Karpas-422 (cell line): Measurements from ENCODE around the gene NCAM2. TPM values are rescaled to one million over a fixed set of nuclear protein-coding genes. Genes with fewer than 3 reads are reported as not detected.
"Not testable (repeated sequence)": the region's sequence is repeated elsewhere in the genome, so short reads cannot be mapped to it uniquely, and the experiment has no call there.

Experiments
- DNase-seq: peaks from one replicate; pipeline ENCODE4 v3.0.0-alpha.2; 2015
- H2AFZ ChIP-seq: fragments of 200-600 bp; sonication (generic); 2 replicates; pipeline ENCODE4 v1.6.1; 2014; ENCODE audit warnings: antibody characterized with exemption, low read length, mixed read lengths
- H3K27ac ChIP-seq: fragments of 200-600 bp; sonication (generic); 2 replicates; pipeline ENCODE4 v1.5.1; 2014; ENCODE audit warnings: mild to moderate bottlenecking, low read length, moderate library complexity
- H3K27me3 ChIP-seq: fragments of 200-600 bp; sonication (generic); 2 replicates; pipeline ENCODE4 v1.6.1; 2014; ENCODE audit warnings: low read length, mixed read lengths
- H3K36me3 ChIP-seq: fragments of 200-600 bp; sonication (generic); 2 replicates; pipeline ENCODE4 v1.6.1; 2014; ENCODE audit warnings: low read length, mixed read lengths; ENCODE audit not compliant: insufficient read depth
- H3K4me1 ChIP-seq: fragments of 200-600 bp; sonication (generic); 2 replicates; pipeline ENCODE4 v1.6.1; 2014; ENCODE audit warnings: mild to moderate bottlenecking, low read length, mixed read lengths
- H3K4me2 ChIP-seq: fragments of 200-600 bp; sonication (generic); 2 replicates; pipeline ENCODE4 v1.6.1; 2014; ENCODE audit warnings: low read length, low read depth, mild to moderate bottlenecking; ENCODE audit not compliant: poor library complexity, severe bottlenecking
- H3K4me3 ChIP-seq: fragments of 200-600 bp; sonication (generic); 2 replicates; pipeline ENCODE4 v1.5.1; 2014; ENCODE audit warnings: mild to moderate bottlenecking, antibody characterized with exemption, low read length, mixed read lengths
- H3K79me2 ChIP-seq: fragments of 200-600 bp; sonication (generic); 2 replicates; pipeline ENCODE4 v1.6.1; 2014; ENCODE audit warnings: mild to moderate bottlenecking, low read length, mixed read lengths
- H3K9ac ChIP-seq: fragments of 200-600 bp; sonication (generic); 2 replicates; pipeline ENCODE4 v1.6.0; 2014; ENCODE audit warnings: low read length
- H3K9me2 ChIP-seq: fragments of 200-600 bp; sonication (generic), shearing (Covaris generic); replicated peaks from 2 replicates; pipeline ENCODE4 v1.6.0; 2014; ENCODE audit warnings: mild to moderate bottlenecking, low read length, moderate library complexity; ENCODE audit not compliant: insufficient read depth
- H3K9me3 ChIP-seq: fragments of 300-700, 200-600 bp; sonication (generic); 2 replicates; pipeline ENCODE4 v1.6.1; 2014; ENCODE audit warnings: low read length, mixed read lengths
- H4K20me1 ChIP-seq: fragments of 200-600 bp; sonication (generic); 2 replicates; pipeline ENCODE4 v1.6.1; 2014; ENCODE audit warnings: mild to moderate bottlenecking, antibody characterized with exemption, low read length, low read depth; ENCODE audit not compliant: insufficient read depth
- total RNA-seq: library from RNA; depleted of rRNA; stranded (reverse); fragments of >200 nt; shearing (Covaris generic); gene quantifications from 2 replicates; pipeline ENCODE4 v1.2.3, GENCODE V29; 2014; ENCODE audit warnings: low replicate concordance

NCAM2 gene
- total RNA-seq, 1 experiment from 2014 or later = not detected

DNA sequence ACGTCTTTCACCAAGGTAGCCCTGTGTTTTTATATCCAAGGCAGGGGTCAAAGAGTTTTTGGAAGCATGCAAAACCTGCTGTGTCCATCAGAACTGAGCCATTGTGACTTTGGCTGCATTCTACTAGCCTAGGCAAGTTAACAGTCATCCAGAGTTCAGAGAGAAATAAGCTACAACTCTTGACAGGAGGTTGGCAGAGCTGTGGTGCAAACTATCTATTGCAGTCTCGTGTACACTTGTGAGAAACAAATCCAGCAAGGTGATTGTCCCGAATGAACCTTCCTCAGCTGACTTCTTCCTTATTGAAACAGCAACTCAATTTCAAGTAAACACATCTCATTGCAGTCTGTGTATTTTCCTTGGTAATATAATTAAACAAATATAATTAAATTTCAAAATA, 124.5 kb downstream of the NCAM2 start:
- Histone ChIP-seq H3K9ac (no peak overlapping the region), H3K27ac (no peak overlapping the region), H3K79me2 (no peaks in the 10 kb centered on the region), H3K9me3 (no peaks in the 10 kb centered on the region), H3K9me2 (no peaks in the 10 kb centered on the region), H3K36me3 (no peaks in the 10 kb centered on the region), H3K4me1 (no peaks in the 10 kb centered on the region), H3K27me3 (no peaks in the 10 kb centered on the region), H2AFZ (no peak overlapping the region), H4K20me1 (no peaks in the 10 kb centered on the region), H3K4me3 (no peak overlapping the region), H3K4me2 (no peak overlapping the region)
- no peak for DNase-seq

DNA sequence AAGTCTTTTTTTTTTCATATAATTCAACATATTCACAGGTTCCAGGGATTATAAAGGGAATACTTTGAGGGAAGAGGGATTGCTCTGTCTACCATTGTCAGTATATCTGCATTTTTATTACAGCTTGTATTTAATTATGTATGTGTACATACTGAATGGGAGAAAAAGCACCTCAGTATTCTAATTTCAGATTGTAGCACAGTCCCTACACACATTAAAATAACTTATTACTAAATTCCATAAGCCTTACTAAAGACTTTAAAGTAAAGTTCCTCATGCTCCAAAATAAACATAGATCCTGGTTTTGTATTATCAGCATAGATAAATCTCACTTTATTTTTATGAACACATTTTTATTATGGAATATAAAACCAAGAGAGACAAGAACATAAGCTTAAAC, 134.2 kb downstream of the NCAM2 start:
- no peak for DNase-seq
- H3K79me2 ChIP-seq = no peaks in the 10 kb centered on the region
- no peak overlapping the region for H3K4me2 ChIP-seq
- H3K36me3 ChIP-seq = no peaks in the 10 kb centered on the region
- H4K20me1 ChIP-seq = no peaks in the 10 kb centered on the region
- H3K9ac ChIP-seq = no peak overlapping the region
- H3K27me3 ChIP-seq = no peaks in the 10 kb centered on the region
- H3K4me1 ChIP-seq = no peaks in the 10 kb centered on the region
- no peak overlapping the region for H2AFZ ChIP-seq
- no peaks in the 10 kb centered on the region for H3K9me3 ChIP-seq
- no peak overlapping the region for H3K27ac ChIP-seq
- no peak overlapping the region for H3K4me3 ChIP-seq
- no peaks in the 10 kb centered on the region for H3K9me2 ChIP-seq

DNA sequence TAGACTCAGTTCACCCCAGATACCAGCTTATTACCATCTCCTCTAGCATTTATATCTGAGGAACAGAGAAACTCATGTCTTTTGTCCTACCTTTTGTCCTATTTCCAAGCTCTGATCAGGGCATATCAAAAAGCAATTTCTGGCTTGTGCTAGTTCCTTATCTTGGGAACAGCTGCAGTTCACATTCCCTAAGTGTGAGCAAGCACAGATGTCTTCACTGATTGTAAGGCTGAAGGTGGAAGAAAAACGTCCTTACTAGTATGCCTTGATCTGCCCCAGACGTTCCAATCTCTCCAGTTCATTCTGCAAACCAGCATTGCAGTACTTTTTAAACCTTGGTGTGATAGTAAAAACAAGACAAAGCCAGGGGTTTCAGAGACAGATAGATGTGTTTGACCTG, 139.8 kb downstream of the NCAM2 start:
- Histone ChIP-seq H3K27me3 (no peaks in the 10 kb centered on the region), H3K4me2 (no peak overlapping the region), H3K4me3 (no peak overlapping the region), H3K36me3 (no peaks in the 10 kb centered on the region), H3K9me2 (no peaks in the 10 kb centered on the region), H2AFZ (no peak overlapping the region; the same call in 1 of the 2 replicates), H3K4me1 (no peaks in the 10 kb centered on the region), H3K79me2 (no peaks in the 10 kb centered on the region), H3K27ac (no peak overlapping the region), H4K20me1 (no peaks in the 10 kb centered on the region), H3K9ac (no peak overlapping the region), H3K9me3 (peaks cover 5% of the 10 kb centered on the region; the same call in 1 of the 2 replicates)
- no peak for DNase-seq

DNA sequence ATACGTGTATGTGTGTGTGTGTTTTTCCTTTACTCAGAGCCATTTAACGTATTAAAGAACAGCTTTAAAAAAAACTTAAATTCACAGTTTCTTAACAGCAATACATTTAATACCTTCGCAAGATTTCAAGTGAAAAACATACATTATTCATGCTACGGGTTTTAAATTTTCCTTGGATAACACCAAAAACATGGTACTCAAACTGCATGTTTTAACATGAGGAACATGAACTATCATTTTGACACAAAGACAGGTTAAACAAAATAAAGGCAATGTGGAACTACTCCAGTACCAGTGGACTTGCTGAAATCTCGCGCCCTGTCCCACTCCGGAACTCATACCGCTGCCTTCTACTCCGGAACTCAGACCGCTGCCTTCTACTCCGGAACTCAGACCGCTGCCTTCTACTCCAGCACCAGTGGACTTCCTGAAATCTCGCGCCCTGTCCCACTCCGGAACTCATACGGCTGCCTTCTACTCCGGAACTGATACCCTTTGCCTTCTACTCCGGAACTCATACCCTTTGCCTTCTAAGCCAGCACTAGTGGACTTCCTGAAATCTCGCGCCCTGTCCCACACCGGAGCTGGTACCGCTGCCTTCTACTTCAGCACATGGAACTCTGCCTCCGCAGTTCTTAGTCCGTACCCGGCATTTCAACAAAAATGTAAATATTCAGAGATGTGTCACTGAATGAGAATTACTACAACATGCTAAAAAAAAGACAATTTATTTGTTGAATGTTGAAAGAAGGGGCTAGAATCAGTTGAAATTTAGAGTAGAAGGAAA, 148.6 kb downstream of the NCAM2 start:
- H4K20me1 ChIP-seq = no peaks in the 10 kb centered on the region
- peaks cover 3% of the 10 kb centered on the region; the same call in 1 of the 2 replicates for H3K9me3 ChIP-seq
- H3K27ac ChIP-seq = no peak overlapping the region
- H3K9me2 ChIP-seq = no peaks in the 10 kb centered on the region
- no peak overlapping the region for H3K9ac ChIP-seq
- no peaks in the 10 kb centered on the region for H3K4me1 ChIP-seq
- H3K36me3 ChIP-seq = no peaks in the 10 kb centered on the region
- H3K27me3 ChIP-seq = no peaks in the 10 kb centered on the region
- H3K4me2 ChIP-seq = no peak overlapping the region
- no peak for DNase-seq
- no peak overlapping the region for H3K4me3 ChIP-seq
- no peaks in the 10 kb centered on the region for H3K79me2 ChIP-seq
- no peak overlapping the region for H2AFZ ChIP-seq

DNA sequence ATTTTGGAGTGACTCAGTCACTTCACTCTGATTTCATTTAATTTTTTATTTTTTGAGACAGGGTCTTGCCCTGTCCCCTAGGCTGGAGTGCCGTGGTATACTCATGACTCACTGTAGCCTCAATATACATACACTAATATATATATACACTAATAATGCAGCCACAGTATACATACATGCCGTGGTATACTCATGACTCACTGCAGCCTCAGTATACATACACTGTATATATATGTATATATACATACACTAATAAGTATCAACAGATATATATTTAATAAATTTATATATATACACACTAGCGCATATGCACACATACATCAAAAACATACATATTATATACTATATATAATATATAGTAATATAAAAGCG, 149.2 kb downstream of the NCAM2 start:
- no peaks in the 10 kb centered on the region for H3K79me2 ChIP-seq
- H3K36me3 ChIP-seq = no peaks in the 10 kb centered on the region
- no peaks in the 10 kb centered on the region for H4K20me1 ChIP-seq
- H3K4me1 ChIP-seq = no peaks in the 10 kb centered on the region
- no peak overlapping the region for H3K4me3 ChIP-seq
- H3K9me3 ChIP-seq = no peaks in the 10 kb centered on the region
- H3K4me2 ChIP-seq = no peak overlapping the region
- H3K27ac ChIP-seq = no peak overlapping the region
- no peaks in the 10 kb centered on the region for H3K9me2 ChIP-seq
- H2AFZ ChIP-seq = no peak overlapping the region
- no peak for DNase-seq
- no peak overlapping the region for H3K9ac ChIP-seq
- no peaks in the 10 kb centered on the region for H3K27me3 ChIP-seq

DNA sequence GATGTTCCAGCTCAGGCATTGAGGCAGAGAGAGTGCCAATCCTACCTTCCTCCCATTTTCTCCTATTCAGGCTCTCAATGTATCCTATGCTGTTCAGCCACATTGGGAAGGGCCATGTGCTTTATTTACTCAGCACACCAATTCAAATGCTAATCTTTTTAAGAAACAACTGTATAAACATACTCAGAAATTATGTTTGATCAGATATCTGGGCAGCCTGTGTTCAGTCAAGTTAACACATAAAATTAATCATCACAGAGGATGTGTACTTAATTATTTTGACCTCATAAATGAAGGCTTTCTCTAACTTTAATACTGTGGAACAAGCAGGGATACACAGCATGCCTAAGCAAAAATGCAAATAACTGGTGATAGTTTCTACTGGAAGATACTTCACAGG, 149.8 kb downstream of the NCAM2 start:
- Histone ChIP-seq H3K9me2 (no peaks in the 10 kb centered on the region), H3K9ac (no peak overlapping the region), H3K4me1 (no peaks in the 10 kb centered on the region), H3K9me3 (no peaks in the 10 kb centered on the region), H3K27ac (no peak overlapping the region), H4K20me1 (no peaks in the 10 kb centered on the region), H2AFZ (no peak overlapping the region), H3K36me3 (no peaks in the 10 kb centered on the region), H3K4me2 (no peak overlapping the region), H3K4me3 (no peak overlapping the region), H3K79me2 (no peaks in the 10 kb centered on the region), H3K27me3 (no peaks in the 10 kb centered on the region)
- no peak for DNase-seq

DNA sequence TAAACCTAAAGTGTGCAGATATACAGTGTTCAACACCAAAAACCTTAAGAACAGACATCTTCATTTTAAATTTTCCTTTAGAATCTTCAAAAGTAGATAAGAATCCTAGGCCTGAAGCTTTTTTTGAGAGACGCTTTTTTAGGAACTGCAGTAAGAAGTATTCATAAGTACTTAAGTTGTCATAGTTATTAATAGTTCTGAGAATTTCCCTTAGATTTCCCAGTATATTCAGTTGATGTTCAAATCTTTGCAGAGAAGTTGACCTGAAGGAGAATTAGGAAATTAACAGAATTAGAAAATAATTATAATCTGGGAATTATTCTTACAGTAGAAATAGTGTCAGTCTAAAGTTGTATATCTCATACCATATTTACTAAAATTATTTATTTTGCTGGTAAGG, 150.3 kb downstream of the NCAM2 start:
- Histone ChIP-seq H2AFZ (no peak overlapping the region), H3K27ac (no peak overlapping the region), H3K36me3 (no peaks in the 10 kb centered on the region), H3K4me3 (no peak overlapping the region), H3K9me2 (no peaks in the 10 kb centered on the region), H3K79me2 (no peaks in the 10 kb centered on the region), H3K9ac (no peak overlapping the region), H3K4me2 (no peak overlapping the region), H3K27me3 (no peaks in the 10 kb centered on the region), H4K20me1 (no peaks in the 10 kb centered on the region), H3K9me3 (no peaks in the 10 kb centered on the region), H3K4me1 (no peaks in the 10 kb centered on the region)
- DNase-seq = no peak

DNA sequence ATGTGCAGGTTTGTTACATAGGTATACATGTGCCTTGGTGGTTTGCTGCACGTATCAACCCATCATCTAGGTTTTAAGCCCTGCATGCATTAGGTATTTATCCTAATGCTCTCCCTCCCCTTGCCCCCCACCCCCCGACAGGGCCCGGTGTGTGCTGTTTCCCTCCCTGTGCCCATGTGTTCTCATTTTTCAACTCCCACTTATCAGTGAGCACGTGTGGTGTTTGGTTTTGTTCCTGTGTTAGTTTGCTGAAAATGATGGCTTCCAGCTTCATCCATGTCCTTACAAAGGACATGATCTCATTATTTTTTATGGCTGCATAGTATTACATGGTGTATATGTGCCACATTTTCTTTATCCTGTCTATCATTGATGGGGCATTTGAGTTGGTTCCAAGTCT, 151.2 kb downstream of the NCAM2 start:
- H3K9me3 ChIP-seq, H3K9ac ChIP-seq, H3K9me2 ChIP-seq, H3K4me2 ChIP-seq, H3K27me3 ChIP-seq, H3K4me3 ChIP-seq, H4K20me1 ChIP-seq, H3K79me2 ChIP-seq, H3K4me1 ChIP-seq, H3K36me3 ChIP-seq, H3K27ac ChIP-seq, DNase-seq, H2AFZ ChIP-seq: not testable (repeated sequence)
